Esophagus squamous epithelium (tissue), 4 donors: ENCODE data around the gene BRD3.

Source experiments
- CTCF ChIP-seq, 6 experiments: fragments of 450-650 bp in 4 of 6; fragments of 200-600 bp in 2 of 6; sonication (generic) in 2 of 6; IDR thresholded peaks; one replicate each; pipeline ENCODE4 v1.5.1; 2016 to 2019; ENCODE audit warnings: antibody characterized with exemption in 6 of 6, mild to moderate bottlenecking in 4 of 6, moderate library complexity in 4 of 6
- POLR2A ChIP-seq, 4 donors: fragments of 450-650 bp; IDR thresholded peaks; one replicate each; pipeline ENCODE4 v1.6.1; 2017; ENCODE audit warnings: antibody characterized with exemption in 4 of 4, mild to moderate bottlenecking in 4 of 4, moderate library complexity in 3 of 4

DNA sequence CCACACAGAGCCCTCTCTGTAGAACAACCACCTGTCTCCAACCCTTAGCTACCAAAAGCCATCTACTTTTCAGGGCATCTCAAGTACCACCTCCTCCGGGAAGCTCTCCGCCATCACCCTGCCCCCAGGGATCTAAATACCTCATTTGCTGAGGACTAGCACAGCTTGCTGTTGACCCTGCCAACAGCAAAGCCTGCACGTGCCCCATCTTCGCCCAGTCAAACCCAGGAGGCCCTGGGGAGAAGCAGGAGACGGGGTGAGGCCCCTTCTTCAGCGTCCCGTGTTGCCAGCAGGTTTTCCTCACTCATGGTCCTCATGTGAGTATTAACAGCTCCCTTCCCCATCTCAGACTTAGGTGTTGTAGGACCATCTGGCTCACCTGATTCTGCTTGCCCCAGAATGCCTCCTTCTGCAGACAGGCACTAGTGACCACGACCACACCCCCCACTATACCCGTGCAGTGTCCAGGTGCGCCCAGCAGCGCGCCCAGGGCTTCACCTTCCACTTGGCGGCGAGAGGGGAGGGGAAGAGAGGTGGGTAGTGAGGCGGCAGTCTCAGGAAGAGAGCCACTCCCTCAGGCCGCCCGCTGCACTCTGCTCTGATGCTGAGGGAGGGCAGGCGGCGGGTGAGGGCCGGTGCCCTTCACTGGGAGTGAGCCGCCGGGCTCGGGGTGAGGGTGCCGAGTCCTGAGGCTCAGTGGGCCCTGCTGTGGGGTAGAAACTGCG, 86.8 kb downstream of the BRD3 start:
- TF ChIP-seq CTCF (IDR thresholded peaks at IDR 0.05), result no peak
- no peak for TF ChIP-seq POLR2A (IDR thresholded peaks at IDR 0.05)
